ENCODE results near the gene PROK1. TPM values are rescaled to one million over a fixed set of nuclear protein-coding genes. Genes with fewer than 3 reads are reported as not detected.
A peak's percentile ranks its signal among the peaks of the same experiment; 100 is the strongest.
"Not testable (repeated sequence)": the region's sequence is repeated elsewhere in the genome, so short reads cannot be mapped to it uniquely, and the experiment has no call there.

The PROK1 gene
- total RNA-seq, 1 experiment from 2014 or later = 0.22 TPM

DNA sequence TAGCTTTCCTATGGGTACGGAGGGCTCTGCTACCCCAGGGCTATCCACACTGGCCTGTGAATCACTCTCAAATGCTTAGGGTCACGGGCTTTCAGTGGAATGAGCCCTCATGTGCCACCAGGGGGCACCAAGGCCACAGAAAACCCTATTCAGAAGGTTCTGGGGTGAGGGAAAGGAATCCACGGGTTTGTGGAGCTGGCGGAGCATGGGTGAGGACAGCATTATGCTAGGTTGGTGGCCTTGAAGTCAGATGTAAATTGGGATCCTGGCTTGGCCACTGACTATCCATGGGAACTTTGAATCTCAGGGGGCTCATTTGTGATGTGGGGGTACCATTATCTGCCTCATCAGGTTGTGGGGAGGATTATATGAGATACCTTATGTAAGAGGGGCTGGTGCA is 38.4 kb upstream of the PROK1 start:
- RAD21 ChIA-PET (ENCODE audit: low non-redundant PET in 1 of 2, low total read pairs in 2 of 2, uncharacterized antibody in 2 of 2, unreplicated experiment in 2 of 2) = interaction anchor here (0.6 to 2.6 kb wide), 8 partner anchors 21 to 84 kb away, joined by 3 to 23 read pairs (median 4); no protein-coding TSS in a partner anchor
- intact Hi-C loops (cut with micrococcal nuclease) = loop anchor here (1.0 to 5.0 kb wide), 4 partner anchors 20 to 205 kb away; no protein-coding TSS in a partner anchor
- Histone ChIP-seq H3K27ac (ENCODE audit: low read depth, low read length) (no peak overlapping the region), H3K4me2 (ENCODE audit: low read length) (no peak overlapping the region), H3K27me3 (ENCODE audit: insufficient read depth, low read length) (no peaks in the 10 kb centered on the region), H3K9me2 (ENCODE audit: insufficient read depth) (no peaks in the 10 kb centered on the region), H2AFZ (ENCODE audit: low read depth, low read length, poor library complexity, severe bottlenecking) (no peak overlapping the region), H3K36me3 (ENCODE audit: control insufficient read depth in 1 of 2, insufficient read depth in 2 of 2, low read length in 2 of 2) (no peaks in the 10 kb centered on the region), H3K9me3 (ENCODE audit: control insufficient read depth in 1 of 2, insufficient read depth in 1 of 2, low read depth in 1 of 2, low read length in 2 of 2) (no peaks in the 10 kb centered on the region), H3K79me2 (ENCODE audit: insufficient read depth, low read length) (peaks cover 8% of the 10 kb centered on the region), H4K20me1 (ENCODE audit: insufficient read depth) (no peaks in the 10 kb centered on the region), H3K9ac (ENCODE audit: low read length) (no peak overlapping the region), H3K4me1 (ENCODE audit: control insufficient read depth in 1 of 2, insufficient read depth in 2 of 2, low read length in 2 of 2) (peaks cover 4 to 8% of the 10 kb centered on the region in 2 experiments; a peak in 3 of 4 replicates), H3K4me3 (replicated peaks in 1 of 2; ENCODE audit: low read depth in 1 of 2, low read length in 2 of 2) (no peak overlapping the region)
- BruUV-seq (replicated peaks) = no TSS peak
- ATAC-seq (peak; percentile 78), DNase-seq (ENCODE audit: low read depth, low spot score) (peak; percentile 54)
- TF ChIP-seq, protein P1, sequence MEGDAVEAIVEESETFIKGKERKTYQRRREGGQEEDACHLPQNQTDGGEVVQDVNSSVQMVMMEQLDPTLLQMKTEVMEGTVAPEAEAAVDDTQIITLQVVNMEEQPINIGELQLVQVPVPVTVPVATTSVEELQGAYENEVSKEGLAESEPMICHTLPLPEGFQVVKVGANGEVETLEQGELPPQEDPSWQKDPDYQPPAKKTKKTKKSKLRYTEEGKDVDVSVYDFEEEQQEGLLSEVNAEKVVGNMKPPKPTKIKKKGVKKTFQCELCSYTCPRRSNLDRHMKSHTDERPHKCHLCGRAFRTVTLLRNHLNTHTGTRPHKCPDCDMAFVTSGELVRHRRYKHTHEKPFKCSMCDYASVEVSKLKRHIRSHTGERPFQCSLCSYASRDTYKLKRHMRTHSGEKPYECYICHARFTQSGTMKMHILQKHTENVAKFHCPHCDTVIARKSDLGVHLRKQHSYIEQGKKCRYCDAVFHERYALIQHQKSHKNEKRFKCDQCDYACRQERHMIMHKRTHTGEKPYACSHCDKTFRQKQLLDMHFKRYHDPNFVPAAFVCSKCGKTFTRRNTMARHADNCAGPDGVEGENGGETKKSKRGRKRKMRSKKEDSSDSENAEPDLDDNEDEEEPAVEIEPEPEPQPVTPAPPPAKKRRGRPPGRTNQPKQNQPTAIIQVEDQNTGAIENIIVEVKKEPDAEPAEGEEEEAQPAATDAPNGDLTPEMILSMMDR (IDR thresholded peaks at IDR 0.05 in 2 of 3, conservative IDR thresholded peaks at IDR 0.05 in 1 of 3; ENCODE audit: borderline replicate concordance in 1 of 3, insufficient read depth in 1 of 3, low read depth in 2 of 3, low read length in 2 of 3) = peak; percentile 83 to 85 (median 84)
- TF ChIP-seq, protein P2, sequence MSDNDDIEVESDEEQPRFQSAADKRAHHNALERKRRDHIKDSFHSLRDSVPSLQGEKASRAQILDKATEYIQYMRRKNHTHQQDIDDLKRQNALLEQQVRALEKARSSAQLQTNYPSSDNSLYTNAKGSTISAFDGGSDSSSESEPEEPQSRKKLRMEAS (IDR thresholded peaks at IDR 0.05) = no peak
- TF ChIP-seq RAD21 (IDR thresholded peaks at IDR 0.05; ENCODE audit: low read depth) (peak; percentile 94), SIN3A (IDR thresholded peaks at IDR 0.05; ENCODE audit: low read depth) (no peak), EGR1 (IDR thresholded peaks at IDR 0.05; ENCODE audit: low read depth) (no peak)
- POLR2A ChIA-PET = interaction anchor here (1.4 kb wide), 1 partner anchor 83 kb away, joined by 5 read pairs; no protein-coding TSS in a partner anchor
- CTCF ChIA-PET = interaction anchor here (0.6 to 3.1 kb wide), 7 partner anchors 21 to 205 kb away, joined by 3 to 56 read pairs (median 4); no protein-coding TSS in a partner anchor

DNA sequence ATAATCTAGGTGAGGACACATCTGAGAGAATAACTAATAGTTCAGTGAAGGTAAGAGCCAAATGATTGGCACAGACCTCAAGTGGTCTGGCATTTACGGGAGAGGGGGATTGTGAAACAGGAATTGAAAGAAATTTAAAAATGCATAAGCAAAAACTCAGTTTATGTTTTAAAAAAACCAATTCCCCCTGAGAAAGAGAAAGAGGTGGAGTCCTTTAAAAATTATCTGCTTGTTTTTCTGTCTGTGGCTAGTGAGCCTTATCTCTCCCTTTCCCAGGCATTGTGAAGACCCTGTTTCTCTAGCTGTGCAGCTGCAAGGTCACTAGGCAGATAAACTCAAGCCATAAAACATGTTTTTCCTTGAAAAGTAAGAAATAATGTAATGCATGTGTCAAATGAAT is 37.9 kb upstream of the PROK1 start:
- H3K4me3 ChIP-seq (replicated peaks in 1 of 2; ENCODE audit: low read depth in 1 of 2, low read length in 2 of 2); BruUV-seq (replicated peaks); H3K27me3 ChIP-seq (ENCODE audit: insufficient read depth, low read length); H3K4me2 ChIP-seq (ENCODE audit: low read length); H3K9me2 ChIP-seq (ENCODE audit: insufficient read depth); ATAC-seq; H3K79me2 ChIP-seq (ENCODE audit: insufficient read depth, low read length); H4K20me1 ChIP-seq (ENCODE audit: insufficient read depth); H3K27ac ChIP-seq (ENCODE audit: low read depth, low read length); H3K9ac ChIP-seq (ENCODE audit: low read length); DNase-seq (ENCODE audit: low read depth, low spot score); H3K4me1 ChIP-seq (ENCODE audit: control insufficient read depth in 1 of 2, insufficient read depth in 2 of 2, low read length in 2 of 2); H3K36me3 ChIP-seq (ENCODE audit: control insufficient read depth in 1 of 2, insufficient read depth in 2 of 2, low read length in 2 of 2); H2AFZ ChIP-seq (ENCODE audit: low read depth, low read length, poor library complexity, severe bottlenecking); H3K9me3 ChIP-seq (ENCODE audit: control insufficient read depth in 1 of 2, insufficient read depth in 1 of 2, low read depth in 1 of 2, low read length in 2 of 2): not testable (repeated sequence)
- intact Hi-C loops (cut with micrococcal nuclease) = loop anchor here (2.0 to 5.0 kb wide), 2 partner anchors 20 to 204 kb away; no protein-coding TSS in a partner anchor
- ChIA-PET RAD21 (ENCODE audit: low non-redundant PET in 1 of 2, low total read pairs in 2 of 2, uncharacterized antibody in 2 of 2, unreplicated experiment in 2 of 2) (interaction anchor here (0.6 to 2.6 kb wide), 8 partner anchors 21 to 83 kb away, joined by 3 to 23 read pairs (median 4); no protein-coding TSS in a partner anchor), CTCF (interaction anchor here (0.6 to 3.1 kb wide), 7 partner anchors 21 to 206 kb away, joined by 3 to 56 read pairs (median 4); no protein-coding TSS in a partner anchor), POLR2A (interaction anchor here (1.4 kb wide), 1 partner anchor 83 kb away, joined by 5 read pairs; no protein-coding TSS in a partner anchor)

Data from HCT116 (cell line).